Left colon (tissue), 2 donors: Measurements from ENCODE around the gene FANCC. TPM values are rescaled to one million over a fixed set of nuclear protein-coding genes. Genes with fewer than 3 reads are reported as not detected.
"Not testable (repeated sequence)": the region's sequence is repeated elsewhere in the genome, so short reads cannot be mapped to it uniquely, and the experiment has no call there.

ENCODE experiments used
- ATAC-seq: fragments of 200-7000 bp; cut with Tn5 transposase; one replicate; pipeline ENCODE4 v1.9.1; 2020; ENCODE audit warnings: mild to moderate bottlenecking, moderate library complexity
- DNase-seq, 2 donors: peaks; one replicate each; pipeline ENCODE4 v3.0.0-alpha.2; 2020
- intact Hi-C, 2 donors: fragments of 100-400 bp; cut with DNase I in 1 of 2; cut with micrococcal nuclease in 1 of 2; formaldehyde crosslinking; loops; one replicate each; pipeline versions ENCODE4 v1.11.2 to v1.14.0; 2022; cut with DNase I, micrococcal nuclease
- total RNA-seq, 2 donors: library from RNA; stranded (reverse); fragmentation: NEBNext Ultra II Directional; extraction: Animal tissue kit (Norgen Biotek cat#: 25700); gene quantifications; one replicate each; pipeline ENCODE4 v1.2.1, GENCODE V29; 2021
- donor health status: DM: no; HTN: no; CAD: no.
- donor health status: DM: yes; HTN: yes; CAD: no.

The FANCC gene
- total RNA-seq, 2 donors from 2014 or later: 12.7 to 13.8 TPM

- DNase-seq (no peak), ATAC-seq (no peak)
- intact Hi-C loops: no loop called here
Measured at GRCh38 chr9:95292226-95292625, 25.3 kb downstream of the FANCC start.

GRCh38 chr9:95286151-95286550, 31.4 kb downstream of the FANCC start:
- ATAC-seq (no peak), DNase-seq (no peak)
- intact Hi-C loops: no loop called here

- no peak for DNase-seq
- ATAC-seq: no peak
- intact Hi-C loops: no loop called here
Measured at GRCh38 chr9:95285307-95285706, 32.2 kb downstream of the FANCC start.

- ATAC-seq: no peak
- no peak for DNase-seq
- intact Hi-C loops: no loop called here
Measured at GRCh38 chr9:95284162-95285080, 33.1 kb downstream of the FANCC start.

- intact Hi-C loops: no loop called here
- no peak for ATAC-seq
- DNase-seq: no peak
Measured at GRCh38 chr9:95283673-95284072, 33.8 kb downstream of the FANCC start.

- no peak for ATAC-seq
- intact Hi-C loops: no loop called here
- no peak for DNase-seq
Measured at GRCh38 chr9:95282332-95282731, 35.2 kb downstream of the FANCC start.

- no peak for ATAC-seq
- intact Hi-C loops: no loop called here
- DNase-seq: no peak
Measured at GRCh38 chr9:95280745-95281144, 36.8 kb downstream of the FANCC start.

GRCh38 chr9:95277509-95277908, 40.0 kb downstream of the FANCC start:
- no peak for ATAC-seq
- no peak for DNase-seq
- intact Hi-C loops: no loop called here

- ATAC-seq (no peak), DNase-seq (no peak)
- intact Hi-C loops: no loop called here
Measured at GRCh38 chr9:95276395-95276954, 41.0 kb downstream of the FANCC start.

GRCh38 chr9:95274160-95274559, 43.3 kb downstream of the FANCC start:
- ATAC-seq, intact Hi-C loops: not testable (repeated sequence)

GRCh38 chr9:95273369-95274022, 44.0 kb downstream of the FANCC start:
- no peak for DNase-seq
- ATAC-seq: no peak
- intact Hi-C loops: no loop called here

More at GRCh38 chr9:95274160-95274559, 43.3 kb downstream of the FANCC start:
- DNase-seq: not testable (repeated sequence)

- intact Hi-C loops: no loop called here
- DNase-seq: no peak
- no peak for ATAC-seq
Measured at GRCh38 chr9:95272830-95273229, 44.7 kb downstream of the FANCC start.

- ATAC-seq (no peak), DNase-seq (no peak)
- intact Hi-C loops: no loop called here
Measured at GRCh38 chr9:95270790-95271189, 46.7 kb downstream of the FANCC start.

GRCh38 chr9:95269803-95270773, 47.4 kb downstream of the FANCC start:
- intact Hi-C loops, DNase-seq: not testable (repeated sequence)
- ATAC-seq: peak; percentile 57

GRCh38 chr9:95268681-95269080, 48.8 kb downstream of the FANCC start:
- DNase-seq (peak in 1 of 2 donors; percentile 26), ATAC-seq (peak; percentile 58)
- intact Hi-C loops: no loop called here

GRCh38 chr9:95266649-95267048, 50.9 kb downstream of the FANCC start:
- DNase-seq: no peak
- no peak for ATAC-seq
- intact Hi-C loops: no loop called here

GRCh38 chr9:95265960-95266359, 51.5 kb downstream of the FANCC start:
- intact Hi-C loops: no loop called here
- ATAC-seq (peak; percentile 58), DNase-seq (no peak)

- intact Hi-C loops: no loop called here
- DNase-seq: no peak
- ATAC-seq: peak; percentile 35
Measured at GRCh38 chr9:95264954-95265615, 52.4 kb downstream of the FANCC start.
